Activated CD4-positive, CD25-positive, alpha-beta regulatory T cell treated with anti-CD3 and anti-CD28 coated beads, Interleukin-2, amount 50 U/mL, for 72 hours (primary cell): ENCODE measurements around the gene CEP97.

Source experiments
- DNase-seq: peaks from one replicate; pipeline ENCODE4 v3.0.0; 2021

The CEP97 gene

DNA sequence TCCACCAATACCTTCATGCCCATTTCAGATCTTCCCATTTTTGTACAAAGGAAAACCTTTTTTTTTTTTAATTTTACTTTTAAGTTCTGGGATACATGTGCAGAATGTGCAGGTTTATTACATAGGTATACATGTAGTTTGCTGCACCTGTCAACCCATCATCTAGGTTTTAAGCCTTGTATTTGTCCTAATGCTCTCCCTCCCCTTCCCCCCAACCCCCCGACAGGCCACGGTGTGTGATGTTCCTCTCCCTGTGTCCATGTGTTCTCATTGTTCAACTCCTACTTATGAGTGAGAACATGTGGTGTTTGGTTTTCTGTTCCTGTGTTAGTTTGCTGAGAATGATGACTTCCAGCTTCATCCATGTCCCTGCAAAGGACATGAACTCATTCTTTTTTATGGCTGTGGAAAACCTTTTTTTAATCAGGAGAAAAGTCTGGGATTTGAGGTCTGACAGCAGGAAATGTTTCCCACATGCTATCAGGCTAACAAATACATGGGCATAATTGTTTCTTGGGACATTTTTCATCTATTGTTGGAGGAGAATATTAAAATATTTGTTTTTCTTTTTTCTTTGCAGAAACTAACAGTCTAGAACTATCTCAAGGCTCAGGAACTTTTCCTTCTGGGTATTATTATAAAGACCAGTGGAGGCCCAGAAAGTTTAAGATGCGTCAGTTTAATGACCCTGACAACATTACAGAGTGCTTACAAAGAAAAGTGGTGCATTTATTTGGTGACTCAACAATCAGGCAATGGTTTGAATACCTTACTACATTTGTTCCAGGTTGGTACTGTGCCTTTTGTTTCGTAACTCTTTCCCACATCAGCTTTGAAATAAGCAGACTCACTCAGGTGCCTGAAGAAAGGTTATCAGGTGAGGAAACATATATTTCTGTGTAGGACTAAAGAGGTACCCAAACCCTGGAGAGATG, 92.1 kb downstream of the CEP97 start:
- no peak for DNase-seq

GRCh38 chr3:101817992-101818391, 93.6 kb downstream of the CEP97 start:
- DNase-seq, result no peak

GRCh38 chr3:101819649-101820206, 95.3 kb downstream of the CEP97 start:
- no peak for DNase-seq
